ENCODE results near the gene RNF126.

GRCh38 chr19:658059-658839, 4.8 kb downstream of the RNF126 start:
- no peak for TF ChIP-seq USF2 (IDR thresholded peaks at IDR 0.05; ENCODE audit: low read depth, low read length)
- TF ChIP-seq CTCF (conservative IDR thresholded peaks at IDR 0.05; ENCODE audit: low read depth, low read length): no peak
- TF ChIP-seq BHLHE40 (IDR thresholded peaks at IDR 0.05; ENCODE audit: low read depth, low read length): no peak
- no peak for TF ChIP-seq POLR2A (IDR thresholded peaks at IDR 0.05; ENCODE audit: low read depth, low read length)
- TF ChIP-seq NFE2L2 (IDR thresholded peaks at IDR 0.05; ENCODE audit: low read depth, low read length): no peak
